Activated gamma-delta T cell (primary cell): Measurements from ENCODE around the gene UBR3.
"Not testable (repeated sequence)": the region's sequence is repeated elsewhere in the genome, so short reads cannot be mapped to it uniquely, and the experiment has no call there.

ENCODE experiments used
- DNase-seq: peaks from one replicate; lab custom pipeline; 2025; lab: John Stamatoyannopoulos, UW
- total RNA-seq, 2 donors: gene quantifications; one replicate each; lab custom pipeline; 2026; lab: John Stamatoyannopoulos, UW

Gene UBR3, protein sequence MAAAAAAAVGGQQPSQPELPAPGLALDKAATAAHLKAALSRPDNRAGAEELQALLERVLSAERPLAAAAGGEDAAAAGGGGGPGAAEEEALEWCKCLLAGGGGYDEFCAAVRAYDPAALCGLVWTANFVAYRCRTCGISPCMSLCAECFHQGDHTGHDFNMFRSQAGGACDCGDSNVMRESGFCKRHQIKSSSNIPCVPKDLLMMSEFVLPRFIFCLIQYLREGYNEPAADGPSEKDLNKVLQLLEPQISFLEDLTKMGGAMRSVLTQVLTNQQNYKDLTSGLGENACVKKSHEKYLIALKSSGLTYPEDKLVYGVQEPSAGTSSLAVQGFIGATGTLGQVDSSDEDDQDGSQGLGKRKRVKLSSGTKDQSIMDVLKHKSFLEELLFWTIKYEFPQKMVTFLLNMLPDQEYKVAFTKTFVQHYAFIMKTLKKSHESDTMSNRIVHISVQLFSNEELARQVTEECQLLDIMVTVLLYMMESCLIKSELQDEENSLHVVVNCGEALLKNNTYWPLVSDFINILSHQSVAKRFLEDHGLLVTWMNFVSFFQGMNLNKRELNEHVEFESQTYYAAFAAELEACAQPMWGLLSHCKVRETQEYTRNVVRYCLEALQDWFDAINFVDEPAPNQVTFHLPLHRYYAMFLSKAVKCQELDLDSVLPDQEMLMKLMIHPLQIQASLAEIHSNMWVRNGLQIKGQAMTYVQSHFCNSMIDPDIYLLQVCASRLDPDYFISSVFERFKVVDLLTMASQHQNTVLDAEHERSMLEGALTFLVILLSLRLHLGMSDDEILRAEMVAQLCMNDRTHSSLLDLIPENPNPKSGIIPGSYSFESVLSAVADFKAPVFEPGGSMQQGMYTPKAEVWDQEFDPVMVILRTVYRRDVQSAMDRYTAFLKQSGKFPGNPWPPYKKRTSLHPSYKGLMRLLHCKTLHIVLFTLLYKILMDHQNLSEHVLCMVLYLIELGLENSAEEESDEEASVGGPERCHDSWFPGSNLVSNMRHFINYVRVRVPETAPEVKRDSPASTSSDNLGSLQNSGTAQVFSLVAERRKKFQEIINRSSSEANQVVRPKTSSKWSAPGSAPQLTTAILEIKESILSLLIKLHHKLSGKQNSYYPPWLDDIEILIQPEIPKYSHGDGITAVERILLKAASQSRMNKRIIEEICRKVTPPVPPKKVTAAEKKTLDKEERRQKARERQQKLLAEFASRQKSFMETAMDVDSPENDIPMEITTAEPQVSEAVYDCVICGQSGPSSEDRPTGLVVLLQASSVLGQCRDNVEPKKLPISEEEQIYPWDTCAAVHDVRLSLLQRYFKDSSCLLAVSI (N-terminal part only)
- 104 to 127 reads per million in 2 donors for total RNA-seq

DNA sequence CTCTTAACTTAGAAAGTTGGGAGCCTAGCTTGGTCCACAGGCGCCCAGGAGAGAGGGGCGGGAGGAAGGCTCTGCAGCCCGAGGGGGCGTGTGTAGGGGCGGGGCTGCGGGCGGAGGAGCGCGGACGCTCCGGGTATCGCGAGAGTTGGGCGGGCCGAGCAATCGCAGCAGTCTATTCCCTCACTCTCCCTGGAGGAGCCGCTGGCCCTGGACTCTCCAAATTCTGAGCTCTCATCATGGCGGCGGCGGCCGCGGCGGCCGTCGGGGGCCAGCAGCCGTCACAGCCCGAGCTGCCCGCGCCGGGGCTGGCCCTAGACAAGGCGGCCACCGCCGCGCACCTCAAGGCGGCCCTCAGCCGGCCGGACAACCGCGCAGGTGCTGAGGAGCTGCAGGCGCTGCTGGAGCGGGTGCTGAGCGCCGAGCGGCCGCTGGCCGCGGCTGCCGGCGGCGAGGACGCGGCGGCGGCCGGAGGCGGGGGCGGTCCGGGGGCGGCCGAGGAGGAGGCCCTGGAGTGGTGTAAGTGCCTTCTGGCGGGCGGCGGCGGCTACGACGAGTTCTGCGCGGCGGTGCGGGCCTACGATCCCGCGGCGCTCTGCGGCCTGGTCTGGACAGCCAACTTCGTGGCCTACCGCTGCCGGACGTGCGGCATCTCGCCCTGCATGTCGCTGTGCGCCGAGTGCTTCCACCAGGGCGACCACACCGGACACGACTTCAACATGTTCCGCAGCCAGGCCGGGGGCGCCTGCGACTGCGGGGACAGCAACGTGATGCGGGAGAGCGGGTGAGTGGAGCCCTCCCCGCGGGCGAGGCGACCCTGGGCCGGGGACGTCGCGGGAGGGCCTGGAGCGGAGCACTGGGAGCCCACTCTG lies at the start of gene UBR3:
Gene UBR3, plus strand, starts transcription at position 183 of the 869 bp plus-strand sequence. Its CDS starts 54 bp downstream, at position 237.
- DNase-seq: peak; percentile 81

DNA sequence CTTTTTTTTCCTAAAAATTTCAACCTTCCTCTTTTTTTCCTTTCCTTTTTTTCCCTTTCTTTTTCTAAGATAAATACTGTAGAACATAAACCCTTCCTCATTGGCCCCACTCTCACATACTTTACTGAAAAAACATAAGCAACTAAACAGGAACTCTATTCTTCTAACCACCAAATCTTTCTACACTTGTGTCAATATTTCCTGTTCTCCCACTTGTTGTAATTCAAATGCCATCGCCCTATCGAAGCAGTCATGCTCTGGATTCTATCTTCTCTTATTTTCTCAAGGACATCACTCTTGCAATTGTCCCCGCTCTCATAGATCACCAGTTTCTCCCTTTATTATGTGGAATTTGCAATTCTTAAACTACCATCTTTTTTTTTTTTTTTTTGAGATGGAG lies 48.8 kb upstream of the UBR3 start:
- no peak for DNase-seq

DNA sequence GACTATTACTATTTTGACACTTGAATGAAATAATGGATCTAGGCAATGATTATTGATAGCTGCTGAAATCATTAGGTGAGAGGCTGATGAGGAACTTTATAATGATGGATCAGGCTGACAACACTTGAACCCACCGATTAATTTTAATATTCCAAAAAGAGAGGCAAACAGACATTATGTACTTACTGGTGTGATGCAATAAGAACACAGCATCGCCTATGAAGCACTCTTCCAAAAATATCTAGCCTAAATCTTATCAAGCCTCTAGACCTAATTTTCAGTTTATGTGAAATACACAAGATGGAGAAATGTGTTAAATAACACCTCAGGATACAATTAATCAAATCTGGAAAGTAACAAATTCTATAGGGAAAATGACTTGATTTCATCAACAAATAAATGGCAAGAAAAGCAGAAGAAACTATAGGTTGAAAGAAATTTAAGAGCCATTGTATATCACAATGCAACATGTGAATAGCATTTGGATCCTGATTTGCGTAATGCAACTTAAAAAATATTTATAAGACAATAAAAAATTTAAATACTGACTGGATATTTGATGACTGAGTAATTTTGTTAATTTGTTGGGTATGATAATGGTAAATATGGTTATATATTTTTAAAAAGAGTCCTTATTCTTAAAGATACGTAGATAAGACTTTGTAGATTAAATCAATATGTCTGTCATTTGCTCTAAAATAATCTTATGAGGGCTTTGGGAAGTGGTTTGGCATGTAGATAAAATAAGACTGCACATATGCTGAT lies 45.8 kb upstream of the UBR3 start:
- no peak for DNase-seq

DNA sequence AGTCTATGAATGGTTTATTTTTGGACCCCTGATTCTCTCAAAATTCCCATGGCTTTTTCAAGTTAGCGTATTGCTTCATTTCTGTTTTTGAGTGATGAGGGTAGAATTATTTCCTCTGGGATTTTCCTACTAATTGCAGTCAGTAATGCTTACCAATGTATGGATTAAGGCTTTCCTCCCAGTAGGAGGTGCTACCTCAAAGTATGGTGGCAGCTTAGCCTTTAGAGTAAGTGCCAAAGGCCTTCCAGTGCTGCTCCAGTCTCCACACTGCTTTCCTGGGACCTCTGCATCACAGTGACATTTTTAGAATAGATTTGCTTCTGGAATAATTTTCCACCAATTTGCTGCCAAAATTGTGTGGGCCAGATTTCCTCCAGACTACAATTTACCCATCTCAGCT lies 44.7 kb upstream of the UBR3 start:
- DNase-seq: no peak

DNA sequence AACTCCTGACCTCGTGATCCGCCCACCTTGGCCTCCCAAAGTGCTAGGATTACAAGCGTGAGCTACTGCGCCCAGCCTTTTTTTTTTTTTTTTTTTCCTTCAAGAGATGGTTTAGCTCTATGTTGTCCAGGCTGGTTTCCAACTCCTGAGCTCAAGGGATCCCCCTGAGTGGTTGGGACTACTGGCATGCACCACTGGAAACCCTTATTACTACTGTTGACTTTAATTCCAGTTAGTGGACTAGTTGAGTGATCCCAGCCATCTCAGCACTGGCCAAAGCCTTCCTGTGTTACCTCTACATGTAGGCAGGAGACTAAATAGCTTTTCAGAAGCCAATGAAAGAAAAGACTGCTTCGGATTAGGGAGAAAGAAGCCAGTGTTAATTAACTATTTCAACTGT lies 36.7 kb upstream of the UBR3 start:
- no peak for DNase-seq

DNA sequence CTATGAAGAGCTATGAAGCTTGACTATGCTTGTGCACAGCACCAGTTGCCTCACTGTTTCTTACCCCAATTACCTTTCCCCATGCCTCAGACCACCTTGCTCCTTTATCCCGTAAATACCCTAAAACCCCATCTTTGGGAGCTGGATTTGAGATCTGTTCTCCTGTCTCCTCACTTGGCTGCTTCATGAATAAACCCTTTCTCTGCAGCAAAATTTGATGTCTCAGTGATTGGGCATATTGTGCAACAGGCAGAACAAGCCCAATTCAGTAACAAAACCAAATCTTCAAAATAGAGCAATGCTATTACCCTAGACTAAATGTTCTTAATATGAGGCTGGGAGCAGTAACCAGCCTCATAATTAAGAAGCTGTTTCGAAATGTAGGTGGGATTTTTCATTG lies 32.1 kb upstream of the UBR3 start:
- DNase-seq: no peak

DNA sequence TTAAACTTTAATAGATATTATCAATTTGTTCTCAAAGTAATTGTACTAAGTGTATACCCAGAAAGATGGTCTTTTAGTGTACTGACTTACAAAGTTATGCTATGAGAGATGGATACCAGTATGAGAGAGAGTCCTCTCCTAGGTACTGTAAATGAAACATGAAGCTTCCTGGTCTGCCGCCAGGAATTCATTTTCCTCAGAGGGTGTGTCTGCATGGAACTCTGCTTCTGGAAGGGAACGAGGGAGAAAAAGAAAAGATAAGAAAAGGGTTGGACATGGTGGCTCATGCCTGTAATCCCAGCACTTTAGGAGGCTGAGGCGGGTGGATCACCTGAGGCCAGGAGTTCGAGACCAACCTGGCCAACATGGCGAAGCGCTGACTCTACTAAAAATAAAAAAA lies 30.8 kb upstream of the UBR3 start:
- no peak for DNase-seq

DNA sequence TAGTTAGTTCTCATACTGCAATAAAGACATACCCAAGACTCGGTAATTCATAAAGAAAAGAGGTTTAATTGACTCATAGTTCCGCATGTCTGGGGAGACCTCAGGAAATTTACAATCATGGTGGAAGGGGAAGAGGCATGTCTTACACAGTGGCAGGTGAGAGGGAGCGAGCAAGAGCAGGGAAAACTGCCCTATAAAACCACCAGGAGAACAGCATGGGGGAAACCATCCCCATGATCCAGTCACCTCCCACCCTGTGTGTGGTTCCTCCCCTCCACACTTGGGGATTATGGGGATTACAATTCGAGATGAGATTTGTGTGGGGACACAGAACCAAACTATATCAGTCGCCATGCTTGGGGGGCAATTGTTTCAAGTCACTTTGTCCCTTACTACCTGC lies 29.7 kb upstream of the UBR3 start:
- DNase-seq: no peak

DNA sequence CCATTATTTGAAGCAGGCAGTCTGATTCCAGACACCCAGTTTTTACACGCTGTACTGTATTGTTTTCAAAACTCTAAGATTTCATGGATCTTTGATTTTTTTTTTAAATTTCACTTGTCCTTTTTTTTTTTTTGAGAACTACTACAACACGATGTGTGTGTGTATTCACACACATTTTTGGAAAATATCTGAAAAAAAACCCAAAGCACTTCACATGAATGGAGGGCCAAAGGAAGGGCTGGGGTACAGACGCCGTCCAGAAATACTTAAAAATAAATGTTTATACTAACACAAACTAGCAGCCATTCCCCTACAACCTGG lies 28.9 kb upstream of the UBR3 start:
- DNase-seq: no peak

DNA sequence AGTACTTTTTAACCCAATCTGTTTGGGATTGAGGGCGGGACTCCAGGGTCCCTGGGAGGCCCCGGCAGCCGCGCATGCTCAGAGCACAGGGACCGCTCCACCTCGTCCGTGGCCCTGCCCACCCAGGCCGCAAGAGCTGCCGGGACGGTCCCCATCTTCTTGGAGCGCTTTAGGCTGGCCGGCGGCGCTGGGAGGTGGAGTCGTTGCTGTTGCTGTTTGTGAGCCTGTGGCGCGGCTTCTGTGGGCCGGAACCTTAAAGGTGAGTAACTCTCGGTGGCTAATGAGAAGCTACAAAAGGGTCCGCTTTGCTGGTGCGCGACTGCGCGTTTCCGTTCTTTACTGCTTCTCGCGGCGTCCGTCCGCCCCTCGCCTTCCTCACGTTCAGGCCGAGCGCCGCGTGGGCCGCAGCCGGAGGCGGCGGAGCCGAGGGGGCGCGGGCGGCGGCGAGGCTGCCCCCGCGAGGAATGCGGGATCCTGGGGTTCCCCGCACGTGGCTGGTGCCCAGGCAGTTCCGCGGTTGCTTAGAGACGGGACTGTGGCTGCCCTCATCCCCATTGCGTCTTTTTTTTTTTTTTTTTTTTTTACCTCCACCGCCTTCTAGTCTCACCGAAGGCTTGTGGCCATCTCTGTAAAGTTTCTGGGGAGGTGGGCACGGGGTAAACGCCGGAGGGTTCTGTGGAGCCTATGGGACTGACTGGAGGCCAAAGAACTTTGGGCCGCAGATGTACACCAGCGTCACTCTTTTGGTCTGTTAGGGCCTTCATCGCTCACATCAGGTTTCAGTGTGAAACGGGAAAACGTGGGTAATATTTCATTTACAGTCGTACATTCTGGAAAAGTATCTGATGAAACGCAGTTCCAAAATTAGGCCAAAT lies 28.3 kb upstream of the UBR3 start, which contains the start of gene SSB:
Gene SSB, plus strand, starts transcription at position 154 of the 875 bp plus-strand sequence. CDS start 2,090 bp downstream, outside the sequence.
- DNase-seq: peak; percentile 88

DNA sequence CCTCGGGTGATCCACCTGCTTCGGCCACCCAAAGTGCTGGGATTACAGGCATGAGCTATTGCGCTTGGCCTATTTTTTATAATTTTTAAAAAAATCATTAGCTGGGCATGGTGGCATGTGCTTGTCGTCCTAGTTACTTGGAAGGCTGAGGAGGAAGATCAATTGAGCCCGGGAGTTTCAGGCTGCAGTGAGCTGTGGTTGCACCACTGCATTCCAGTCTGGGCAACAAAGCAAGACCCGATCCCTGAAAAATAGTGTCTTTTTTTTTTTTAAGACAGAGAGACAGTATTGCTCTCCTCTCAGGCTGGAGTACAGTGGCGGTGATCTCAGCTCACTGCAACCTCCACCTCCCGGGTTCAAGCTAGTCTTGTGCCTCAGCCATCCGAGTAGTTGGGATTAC lies 23.8 kb upstream of the UBR3 start:
- DNase-seq: no peak

DNA sequence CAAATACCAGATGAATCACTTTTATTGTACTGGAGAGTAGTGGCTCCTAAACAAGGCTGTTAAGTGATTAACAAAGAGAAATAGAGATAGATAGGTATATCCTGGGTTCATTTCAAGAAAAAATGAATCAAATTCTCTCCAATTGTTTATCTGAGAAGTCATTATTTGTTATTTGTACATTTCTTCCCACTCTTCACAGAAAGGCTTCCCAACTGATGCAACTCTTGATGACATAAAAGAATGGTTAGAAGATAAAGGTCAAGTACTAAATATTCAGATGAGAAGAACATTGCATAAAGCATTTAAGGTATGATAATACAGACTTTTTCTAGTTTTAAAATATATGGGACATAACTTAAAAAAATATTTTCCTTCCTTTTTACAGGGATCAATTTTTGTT lies 20.7 kb upstream of the UBR3 start:
- DNase-seq: no peak

DNA sequence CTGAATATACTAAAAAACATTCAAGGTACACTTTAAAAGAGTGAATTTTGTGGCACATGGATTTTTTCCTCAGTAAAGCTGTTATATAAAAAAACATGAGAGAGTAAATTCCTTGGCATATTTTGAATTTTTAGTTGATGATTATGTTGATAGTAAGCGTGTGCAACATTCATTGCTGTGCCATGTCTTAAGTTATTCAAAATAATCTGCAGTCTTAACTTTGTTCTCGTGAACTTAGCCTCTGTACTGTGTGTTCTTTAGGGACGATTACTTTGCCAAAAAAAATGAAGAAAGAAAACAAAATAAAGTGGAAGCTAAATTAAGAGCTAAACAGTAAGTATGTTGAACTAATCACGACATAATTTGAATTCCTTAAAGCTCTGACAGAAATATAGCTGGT lies 19.0 kb upstream of the UBR3 start:
- no peak for DNase-seq

DNA sequence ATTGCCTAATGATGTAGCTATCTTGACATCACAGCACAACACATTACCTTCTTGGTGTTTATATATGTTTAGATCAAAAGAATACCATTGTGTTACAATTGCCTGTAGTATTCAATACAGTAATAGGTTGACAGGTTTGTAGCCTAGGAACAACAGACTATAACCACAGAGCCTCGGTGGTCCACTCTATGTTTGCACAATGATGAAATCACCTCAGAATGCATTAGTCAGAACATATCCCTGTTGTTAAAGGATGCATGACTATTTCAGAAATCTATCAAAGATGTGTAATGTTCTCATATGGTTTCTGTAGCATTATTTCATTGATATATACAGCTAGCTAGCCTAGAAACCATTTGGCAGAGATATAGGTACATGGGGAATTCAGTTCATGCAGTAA lies 11.4 kb upstream of the UBR3 start:
- DNase-seq: no peak

DNA sequence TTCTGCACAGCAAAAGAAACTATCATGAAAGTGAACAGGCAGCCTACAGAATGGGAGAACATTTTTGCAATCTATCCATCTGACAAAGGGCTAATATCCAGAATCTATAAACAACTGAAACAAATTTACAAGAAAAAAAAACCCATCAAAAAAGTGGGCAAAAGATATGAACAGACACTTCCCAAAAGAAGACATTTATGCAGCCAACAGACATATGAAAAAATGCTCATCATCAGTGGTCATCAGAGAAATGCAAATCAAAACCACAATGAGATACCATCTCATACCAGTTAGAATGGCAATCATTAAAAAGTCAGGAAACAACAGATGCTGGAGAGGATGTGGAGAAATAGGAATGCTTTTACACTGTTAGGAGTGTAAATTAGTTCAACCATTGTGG lies 10.3 kb upstream of the UBR3 start:
- DNase-seq: not testable (repeated sequence)

DNA sequence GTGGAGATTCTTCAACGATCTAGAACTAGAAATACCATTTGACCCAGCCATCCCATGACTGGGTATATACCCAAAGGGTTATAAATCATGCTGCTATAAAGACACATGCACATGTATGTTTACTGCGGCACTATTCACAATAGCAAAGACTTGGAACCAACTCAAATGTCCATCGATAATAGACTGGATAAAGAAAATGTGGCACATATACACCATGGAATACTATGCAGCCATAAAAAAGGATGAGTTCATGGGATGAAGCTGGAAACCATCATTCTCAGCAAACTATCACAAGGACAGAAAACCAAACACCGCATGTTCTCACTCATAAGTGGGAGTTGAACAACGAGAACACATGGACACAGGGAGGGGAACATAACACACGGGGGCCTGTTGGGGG lies 9.9 kb upstream of the UBR3 start:
- DNase-seq: not testable (repeated sequence)

DNA sequence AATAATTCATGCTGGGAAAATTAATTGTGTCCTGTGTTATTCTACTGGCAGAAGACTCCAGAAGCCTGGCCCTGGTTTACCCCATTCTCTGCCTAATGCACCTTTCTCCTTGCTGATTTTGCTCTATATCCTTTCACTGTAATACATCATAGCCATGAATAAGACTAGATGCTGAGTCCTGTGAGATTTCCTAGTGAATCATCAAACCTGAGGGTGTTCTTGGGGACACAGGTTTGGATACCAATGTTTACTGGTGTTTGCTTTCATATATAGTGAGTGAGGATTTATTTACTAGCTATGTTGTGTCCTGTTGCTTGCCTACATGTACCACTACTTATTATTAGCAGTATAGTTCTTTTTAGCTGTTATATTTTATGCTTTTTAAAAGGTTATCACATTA lies 9.0 kb upstream of the UBR3 start:
- DNase-seq: no peak

DNA sequence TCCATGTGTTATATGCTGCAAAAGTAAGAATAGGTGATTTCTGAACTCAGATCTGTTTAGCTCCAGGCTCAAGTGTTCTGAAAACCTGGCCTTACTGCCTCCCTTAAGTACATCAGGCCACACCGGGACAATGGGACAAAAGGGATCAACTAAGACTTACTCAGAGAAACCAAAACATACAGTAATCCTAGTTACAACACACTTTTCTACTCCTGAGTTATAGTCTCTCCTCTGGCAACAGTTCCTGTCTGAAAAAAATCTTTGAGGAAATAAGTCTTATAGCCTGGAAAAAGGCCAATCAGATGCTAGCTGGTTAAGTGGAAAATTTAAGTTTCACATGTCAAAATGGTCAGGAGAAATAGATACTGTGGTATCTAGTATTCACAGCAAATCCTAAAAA lies 8.1 kb upstream of the UBR3 start:
- DNase-seq: no peak

DNA sequence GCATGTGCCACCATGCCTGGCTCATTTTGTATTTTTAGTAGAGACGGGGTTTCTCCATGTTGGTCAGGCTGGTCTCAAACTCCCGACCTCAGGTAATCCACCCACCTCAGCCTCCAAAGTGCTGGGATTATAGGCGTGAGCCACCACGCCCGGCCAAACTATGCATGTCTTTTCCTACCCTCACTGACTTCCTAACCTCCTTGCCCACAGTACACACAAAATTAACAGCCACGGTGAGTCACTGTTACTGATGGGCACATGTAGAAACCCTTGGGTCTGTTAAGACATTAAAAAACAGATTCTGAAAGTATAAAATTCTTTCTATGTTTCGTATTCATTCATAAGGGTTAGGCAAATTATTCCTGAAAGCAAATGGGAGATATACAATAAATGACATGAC lies 7.2 kb upstream of the UBR3 start:
- not testable (repeated sequence) for DNase-seq
